ENCODE results near the gene VWC2L. TPM values are rescaled to one million over a fixed set of nuclear protein-coding genes. Genes with fewer than 3 reads are reported as not detected.

Gene VWC2L
- total and polyA plus RNA-seq, 4 donors: not detected

DNA sequence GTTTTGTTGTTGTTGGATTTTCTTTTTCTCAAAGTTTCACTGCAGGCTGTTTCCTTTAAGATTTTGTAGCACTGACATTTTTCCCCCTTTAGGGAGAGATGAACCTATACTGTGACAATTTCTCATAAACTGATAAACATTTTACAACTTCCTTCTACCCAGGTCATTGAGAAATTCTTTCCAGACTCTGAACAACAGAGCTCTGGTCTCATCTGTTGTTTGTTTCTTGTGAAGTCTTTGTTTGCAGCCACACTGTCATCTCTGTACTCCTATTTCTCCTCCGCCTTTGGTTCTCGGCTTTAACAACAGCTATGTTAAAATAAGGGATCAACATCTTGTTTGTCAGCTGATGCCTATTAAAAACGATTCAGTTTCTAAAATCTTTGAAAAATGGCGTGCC is 167.6 kb downstream of the VWC2L start:
- no peak for TF ChIP-seq YY1 (IDR thresholded peaks at IDR 0.05)
- TF ChIP-seq, protein P1, sequence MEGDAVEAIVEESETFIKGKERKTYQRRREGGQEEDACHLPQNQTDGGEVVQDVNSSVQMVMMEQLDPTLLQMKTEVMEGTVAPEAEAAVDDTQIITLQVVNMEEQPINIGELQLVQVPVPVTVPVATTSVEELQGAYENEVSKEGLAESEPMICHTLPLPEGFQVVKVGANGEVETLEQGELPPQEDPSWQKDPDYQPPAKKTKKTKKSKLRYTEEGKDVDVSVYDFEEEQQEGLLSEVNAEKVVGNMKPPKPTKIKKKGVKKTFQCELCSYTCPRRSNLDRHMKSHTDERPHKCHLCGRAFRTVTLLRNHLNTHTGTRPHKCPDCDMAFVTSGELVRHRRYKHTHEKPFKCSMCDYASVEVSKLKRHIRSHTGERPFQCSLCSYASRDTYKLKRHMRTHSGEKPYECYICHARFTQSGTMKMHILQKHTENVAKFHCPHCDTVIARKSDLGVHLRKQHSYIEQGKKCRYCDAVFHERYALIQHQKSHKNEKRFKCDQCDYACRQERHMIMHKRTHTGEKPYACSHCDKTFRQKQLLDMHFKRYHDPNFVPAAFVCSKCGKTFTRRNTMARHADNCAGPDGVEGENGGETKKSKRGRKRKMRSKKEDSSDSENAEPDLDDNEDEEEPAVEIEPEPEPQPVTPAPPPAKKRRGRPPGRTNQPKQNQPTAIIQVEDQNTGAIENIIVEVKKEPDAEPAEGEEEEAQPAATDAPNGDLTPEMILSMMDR (IDR thresholded peaks at IDR 0.05; ENCODE audit: low read depth, low read length, missing input control): no peak
- TF ChIP-seq HNF4G (IDR thresholded peaks at IDR 0.05): no peak
- TF ChIP-seq, protein P2, sequence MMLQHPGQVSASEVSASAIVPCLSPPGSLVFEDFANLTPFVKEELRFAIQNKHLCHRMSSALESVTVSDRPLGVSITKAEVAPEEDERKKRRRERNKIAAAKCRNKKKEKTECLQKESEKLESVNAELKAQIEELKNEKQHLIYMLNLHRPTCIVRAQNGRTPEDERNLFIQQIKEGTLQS (IDR thresholded peaks at IDR 0.05): no peak
- TF ChIP-seq TAF1 (conservative IDR thresholded peaks at IDR 0.05): no peak
- TF ChIP-seq EGR1 (IDR thresholded peaks at IDR 0.05; ENCODE audit: low read depth in 2 of 2): no peak
- no peak for TF ChIP-seq GABPA (IDR thresholded peaks at IDR 0.05 in 1 of 2, conservative IDR thresholded peaks at IDR 0.05 in 1 of 2)
- TF ChIP-seq FOXA1 (IDR thresholded peaks at IDR 0.05): no peak
- no peak for TF ChIP-seq FOXA2 (IDR thresholded peaks at IDR 0.05)
- TF ChIP-seq HNF4A (conservative IDR thresholded peaks at IDR 0.05): no peak
- TF ChIP-seq RAD21 (IDR thresholded peaks at IDR 0.05): no peak
- TF ChIP-seq RXRA (IDR thresholded peaks at IDR 0.05): no peak
- no peaks in the 10 kb centered on the region for H3K36me3 ChIP-seq (ENCODE audit: control insufficient read depth in 4 of 4, insufficient read depth in 3 of 4, low read depth in 1 of 4, low read length in 3 of 4)
- H3K4me3 ChIP-seq (ENCODE audit: low read depth in 1 of 3, low read length in 3 of 3): no peak overlapping the region
- H3K27ac ChIP-seq (ENCODE audit: low read depth in 1 of 2, low read length in 2 of 2): no peak overlapping the region
- no peaks in the 10 kb centered on the region for H3K4me1 ChIP-seq (ENCODE audit: control insufficient read depth in 4 of 4, insufficient read depth in 4 of 4, low read length in 3 of 4)
- H3K9me3 ChIP-seq (ENCODE audit: control insufficient read depth in 4 of 4, low read length in 3 of 4): no peaks in the 10 kb centered on the region
- no peak overlapping the region for H3K9ac ChIP-seq (ENCODE audit: low read depth in 1 of 2, low read length in 2 of 2)
- WGBS: 70% methylated on average over 4 of the region's 4 CpGs
- peaks cover 0 to 5% (median 0%) of the 10 kb centered on the region in 4 donors for H3K27me3 ChIP-seq (ENCODE audit: control insufficient read depth in 4 of 4, insufficient read depth in 4 of 4, low read length in 3 of 4)
- no peak for DNase-seq (ENCODE audit: low spot score)

DNA sequence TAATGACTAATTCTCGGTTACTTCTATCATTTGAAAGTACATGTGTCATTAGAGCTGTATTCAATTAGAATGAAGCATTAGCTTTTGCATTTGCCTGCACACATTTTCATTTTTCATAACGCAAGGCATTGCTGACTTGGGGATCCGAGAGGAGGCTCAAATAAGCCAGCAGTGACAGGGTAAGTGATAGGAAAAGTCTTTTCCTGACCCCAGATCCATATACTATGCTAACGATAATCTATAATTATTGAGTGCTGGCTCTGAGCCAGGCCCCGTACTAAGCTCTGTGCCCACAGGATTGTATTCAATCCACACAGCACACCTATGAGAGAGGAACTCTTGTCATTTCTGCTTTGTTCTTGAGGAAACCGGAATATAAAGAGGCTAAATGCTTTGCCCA is 168.2 kb downstream of the VWC2L start:
- peaks cover 0 to 5% (median 0%) of the 10 kb centered on the region in 4 donors for H3K27me3 ChIP-seq (ENCODE audit: control insufficient read depth in 4 of 4, insufficient read depth in 4 of 4, low read length in 3 of 4)
- DNase-seq (ENCODE audit: low spot score): no peak
- WGBS: 75% methylated on average over 6 of the region's 6 CpGs
- no peak for TF ChIP-seq RAD21 (IDR thresholded peaks at IDR 0.05)
- no peak for TF ChIP-seq EGR1 (IDR thresholded peaks at IDR 0.05; ENCODE audit: low read depth in 2 of 2)
- TF ChIP-seq FOXA1 (IDR thresholded peaks at IDR 0.05): no peak
- TF ChIP-seq, protein P3, sequence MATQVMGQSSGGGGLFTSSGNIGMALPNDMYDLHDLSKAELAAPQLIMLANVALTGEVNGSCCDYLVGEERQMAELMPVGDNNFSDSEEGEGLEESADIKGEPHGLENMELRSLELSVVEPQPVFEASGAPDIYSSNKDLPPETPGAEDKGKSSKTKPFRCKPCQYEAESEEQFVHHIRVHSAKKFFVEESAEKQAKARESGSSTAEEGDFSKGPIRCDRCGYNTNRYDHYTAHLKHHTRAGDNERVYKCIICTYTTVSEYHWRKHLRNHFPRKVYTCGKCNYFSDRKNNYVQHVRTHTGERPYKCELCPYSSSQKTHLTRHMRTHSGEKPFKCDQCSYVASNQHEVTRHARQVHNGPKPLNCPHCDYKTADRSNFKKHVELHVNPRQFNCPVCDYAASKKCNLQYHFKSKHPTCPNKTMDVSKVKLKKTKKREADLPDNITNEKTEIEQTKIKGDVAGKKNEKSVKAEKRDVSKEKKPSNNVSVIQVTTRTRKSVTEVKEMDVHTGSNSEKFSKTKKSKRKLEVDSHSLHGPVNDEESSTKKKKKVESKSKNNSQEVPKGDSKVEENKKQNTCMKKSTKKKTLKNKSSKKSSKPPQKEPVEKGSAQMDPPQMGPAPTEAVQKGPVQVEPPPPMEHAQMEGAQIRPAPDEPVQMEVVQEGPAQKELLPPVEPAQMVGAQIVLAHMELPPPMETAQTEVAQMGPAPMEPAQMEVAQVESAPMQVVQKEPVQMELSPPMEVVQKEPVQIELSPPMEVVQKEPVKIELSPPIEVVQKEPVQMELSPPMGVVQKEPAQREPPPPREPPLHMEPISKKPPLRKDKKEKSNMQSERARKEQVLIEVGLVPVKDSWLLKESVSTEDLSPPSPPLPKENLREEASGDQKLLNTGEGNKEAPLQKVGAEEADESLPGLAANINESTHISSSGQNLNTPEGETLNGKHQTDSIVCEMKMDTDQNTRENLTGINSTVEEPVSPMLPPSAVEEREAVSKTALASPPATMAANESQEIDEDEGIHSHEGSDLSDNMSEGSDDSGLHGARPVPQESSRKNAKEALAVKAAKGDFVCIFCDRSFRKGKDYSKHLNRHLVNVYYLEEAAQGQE (IDR thresholded peaks at IDR 0.05): no peak
- TF ChIP-seq FOXA2 (IDR thresholded peaks at IDR 0.05): no peak
- TF ChIP-seq SP1 (IDR thresholded peaks at IDR 0.05): no peak
- TF ChIP-seq, protein P1 (IDR thresholded peaks at IDR 0.05; ENCODE audit: low read depth, low read length, missing input control): no peak
- TF ChIP-seq, protein P4, sequence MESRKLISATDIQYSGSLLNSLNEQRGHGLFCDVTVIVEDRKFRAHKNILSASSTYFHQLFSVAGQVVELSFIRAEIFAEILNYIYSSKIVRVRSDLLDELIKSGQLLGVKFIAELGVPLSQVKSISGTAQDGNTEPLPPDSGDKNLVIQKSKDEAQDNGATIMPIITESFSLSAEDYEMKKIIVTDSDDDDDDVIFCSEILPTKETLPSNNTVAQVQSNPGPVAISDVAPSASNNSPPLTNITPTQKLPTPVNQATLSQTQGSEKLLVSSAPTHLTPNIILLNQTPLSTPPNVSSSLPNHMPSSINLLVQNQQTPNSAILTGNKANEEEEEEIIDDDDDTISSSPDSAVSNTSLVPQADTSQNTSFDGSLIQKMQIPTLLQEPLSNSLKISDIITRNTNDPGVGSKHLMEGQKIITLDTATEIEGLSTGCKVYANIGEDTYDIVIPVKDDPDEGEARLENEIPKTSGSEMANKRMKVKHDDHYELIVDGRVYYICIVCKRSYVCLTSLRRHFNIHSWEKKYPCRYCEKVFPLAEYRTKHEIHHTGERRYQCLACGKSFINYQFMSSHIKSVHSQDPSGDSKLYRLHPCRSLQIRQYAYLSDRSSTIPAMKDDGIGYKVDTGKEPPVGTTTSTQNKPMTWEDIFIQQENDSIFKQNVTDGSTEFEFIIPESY (IDR thresholded peaks at IDR 0.05): no peak
- no peak for TF ChIP-seq YY1 (IDR thresholded peaks at IDR 0.05)
- TF ChIP-seq, protein P2 (IDR thresholded peaks at IDR 0.05): no peak
- no peak for TF ChIP-seq TAF1 (conservative IDR thresholded peaks at IDR 0.05)
- TF ChIP-seq NR2F2 (IDR thresholded peaks at IDR 0.05): no peak
- TF ChIP-seq GABPA (IDR thresholded peaks at IDR 0.05 in 1 of 2, conservative IDR thresholded peaks at IDR 0.05 in 1 of 2): no peak
- TF ChIP-seq HNF4A (conservative IDR thresholded peaks at IDR 0.05): no peak
- TF ChIP-seq RXRA (IDR thresholded peaks at IDR 0.05): no peak
- TF ChIP-seq, protein P5, sequence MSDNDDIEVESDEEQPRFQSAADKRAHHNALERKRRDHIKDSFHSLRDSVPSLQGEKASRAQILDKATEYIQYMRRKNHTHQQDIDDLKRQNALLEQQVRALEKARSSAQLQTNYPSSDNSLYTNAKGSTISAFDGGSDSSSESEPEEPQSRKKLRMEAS (IDR thresholded peaks at IDR 0.05): no peak
- TF ChIP-seq JUND (IDR thresholded peaks at IDR 0.05): no peak
- H3K36me3 ChIP-seq (ENCODE audit: control insufficient read depth in 4 of 4, insufficient read depth in 3 of 4, low read depth in 1 of 4, low read length in 3 of 4): no peaks in the 10 kb centered on the region
- no peak overlapping the region for H3K4me3 ChIP-seq (ENCODE audit: low read depth in 1 of 3, low read length in 3 of 3)
- no peak overlapping the region for H3K27ac ChIP-seq (ENCODE audit: low read depth in 1 of 2, low read length in 2 of 2)
- H3K4me1 ChIP-seq (ENCODE audit: control insufficient read depth in 4 of 4, insufficient read depth in 4 of 4, low read length in 3 of 4): no peaks in the 10 kb centered on the region
- no peak overlapping the region for H3K9ac ChIP-seq (ENCODE audit: low read depth in 1 of 2, low read length in 2 of 2)
- no peaks in the 10 kb centered on the region for H3K9me3 ChIP-seq (ENCODE audit: control insufficient read depth in 4 of 4, low read length in 3 of 4)
